Measurements from ENCODE around the gene FCER2. TPM values are rescaled to one million over a fixed set of nuclear protein-coding genes. Genes with fewer than 3 reads are reported as not detected.

The FCER2 gene
- total RNA-seq = under 1 TPM; 0.79 to 0.87 TPM
- polyA plus RNA-seq (ENCODE audit: insufficient read depth, low read depth, low replicate concordance) = 1.1 TPM
- long read RNA-seq, donor 1 = 0 reads
- long read RNA-seq, donor 2 = 0 reads

GRCh38 chr19:7701654-7702457, at the start of gene FCER2:
Gene FCER2, minus strand, starts transcription at chr19:7702131. Its CDS starts 2,371 bp downstream, at chr19:7699760.
- Histone ChIP-seq H3K36me3 (ENCODE audit: low read depth, missing control alignments) (no peaks in the 10 kb centered on the region), H3K4me3 (no peak within 1 kb of the TSS), H3K9me3 (no peaks in the 10 kb centered on the region), H3K27me3 (no peaks in the 10 kb centered on the region), H3K27ac (no peak within 1 kb of the TSS), H3K4me1 (no peaks in the 10 kb centered on the region)
- no peak for DNase-seq
- TF ChIP-seq CTCF (IDR thresholded peaks at IDR 0.05) (no peak), POLR2A (IDR thresholded peaks at IDR 0.05) (no peak)
- intact Hi-C loops (cut with DNase I; ENCODE audit: low total_unique reads) = no loop called here
- 54 to 62% methylated on average over 18 to 20 of the region's 20 CpGs for WGBS, 2 donors

- no peak for TF ChIP-seq POLR2A (IDR thresholded peaks at IDR 0.05)
- TF ChIP-seq CTCF (IDR thresholded peaks at IDR 0.05) = no peak
- Histone ChIP-seq H3K4me1 (no peaks in the 10 kb centered on the region), H3K27ac (no peak overlapping the region), H3K27me3 (no peaks in the 10 kb centered on the region), H3K9me3 (no peaks in the 10 kb centered on the region), H3K4me3 (no peak overlapping the region), H3K36me3 (ENCODE audit: low read depth, missing control alignments) (no peaks in the 10 kb centered on the region)
- DNase-seq = no peak
- intact Hi-C loops (cut with DNase I; ENCODE audit: low total_unique reads) = no loop called here
- 78 to 84% methylated on average over 12 of the region's 12 CpGs for WGBS, 2 donors
Measured at GRCh38 chr19:7751157-7751783, 49.3 kb upstream of the FCER2 start.

GRCh38 chr19:7748756-7749155, 46.8 kb upstream of the FCER2 start:
- DNase-seq = peak; percentile 37
- 34 to 51% methylated on average over 4 of the region's 4 CpGs for WGBS, 2 donors
- Histone ChIP-seq H3K9me3 (no peaks in the 10 kb centered on the region), H3K4me1 (peaks cover 3% of the 10 kb centered on the region), H3K27ac (no peak overlapping the region), H3K27me3 (no peaks in the 10 kb centered on the region), H3K4me3 (no peak overlapping the region), H3K36me3 (ENCODE audit: low read depth, missing control alignments) (no peaks in the 10 kb centered on the region)
- intact Hi-C loops (cut with DNase I; ENCODE audit: low total_unique reads) = no loop called here
- no peak for TF ChIP-seq POLR2A (IDR thresholded peaks at IDR 0.05)
- no peak for TF ChIP-seq CTCF (IDR thresholded peaks at IDR 0.05)

- Histone ChIP-seq H3K9me3 (no peaks in the 10 kb centered on the region), H3K4me1 (peaks cover 3% of the 10 kb centered on the region), H3K4me3 (no peak overlapping the region), H3K36me3 (ENCODE audit: low read depth, missing control alignments) (no peaks in the 10 kb centered on the region), H3K27ac (no peak overlapping the region), H3K27me3 (no peaks in the 10 kb centered on the region)
- no peak for TF ChIP-seq CTCF (IDR thresholded peaks at IDR 0.05)
- TF ChIP-seq POLR2A (IDR thresholded peaks at IDR 0.05) = no peak
- WGBS, 2 donors = 78 to 81% methylated on average over 2 of the region's 2 CpGs
- intact Hi-C loops (cut with DNase I; ENCODE audit: low total_unique reads) = no loop called here
- no peak for DNase-seq
Measured at GRCh38 chr19:7748171-7748570, 46.2 kb upstream of the FCER2 start.
